ENCODE data around the gene NFKBIA.
"Not testable (repeated sequence)": the region's sequence is repeated elsewhere in the genome, so short reads cannot be mapped to it uniquely, and the experiment has no call there.

Gene NFKBIA

GRCh38 chr14:35407306-35407630, 2.7 kb upstream of the NFKBIA start:
- DNase-seq: no peak

GRCh38 chr14:35406506-35407305, 2.2 kb upstream of the NFKBIA start:
- DNase-seq: no peak

DNA sequence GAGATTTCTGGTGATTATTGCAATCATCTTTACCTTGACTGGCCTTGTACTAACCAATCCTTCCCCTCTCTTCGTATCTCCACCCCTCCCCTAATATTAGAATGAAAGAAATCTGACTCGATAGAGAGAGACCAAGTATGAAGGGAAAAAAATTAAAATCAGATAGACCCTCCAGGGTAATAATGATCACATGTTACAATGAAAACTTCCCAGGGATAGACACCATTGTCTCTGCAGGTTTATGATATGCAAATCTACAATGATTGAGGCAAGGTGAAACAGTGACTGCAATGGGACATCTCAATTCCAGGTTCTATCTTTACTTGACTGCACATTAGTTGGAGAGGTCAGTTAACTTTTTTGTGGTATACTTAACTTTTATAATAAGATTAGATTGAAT, 1.5 kb upstream of the NFKBIA start:
- no peak for DNase-seq

- DNase-seq: no peak
Observed at GRCh38 chr14:35405304-35405996, 901 bp upstream of the NFKBIA start.

GRCh38 chr14:35403603-35404448, 723 bp downstream of the NFKBIA start:
- peak; percentile 96 for DNase-seq

- DNase-seq: peak; percentile 58
Observed at GRCh38 chr14:35403114-35403602, 1.4 kb downstream of the NFKBIA start.

GRCh38 chr14:35402323-35403113, 2.0 kb downstream of the NFKBIA start:
- peak; percentile 41 for DNase-seq

GRCh38 chr14:35401422-35402265, 2.9 kb downstream of the NFKBIA start:
- DNase-seq: no peak

GRCh38 chr14:35400648-35401421, 3.7 kb downstream of the NFKBIA start:
- peak; percentile 48 for DNase-seq

DNA sequence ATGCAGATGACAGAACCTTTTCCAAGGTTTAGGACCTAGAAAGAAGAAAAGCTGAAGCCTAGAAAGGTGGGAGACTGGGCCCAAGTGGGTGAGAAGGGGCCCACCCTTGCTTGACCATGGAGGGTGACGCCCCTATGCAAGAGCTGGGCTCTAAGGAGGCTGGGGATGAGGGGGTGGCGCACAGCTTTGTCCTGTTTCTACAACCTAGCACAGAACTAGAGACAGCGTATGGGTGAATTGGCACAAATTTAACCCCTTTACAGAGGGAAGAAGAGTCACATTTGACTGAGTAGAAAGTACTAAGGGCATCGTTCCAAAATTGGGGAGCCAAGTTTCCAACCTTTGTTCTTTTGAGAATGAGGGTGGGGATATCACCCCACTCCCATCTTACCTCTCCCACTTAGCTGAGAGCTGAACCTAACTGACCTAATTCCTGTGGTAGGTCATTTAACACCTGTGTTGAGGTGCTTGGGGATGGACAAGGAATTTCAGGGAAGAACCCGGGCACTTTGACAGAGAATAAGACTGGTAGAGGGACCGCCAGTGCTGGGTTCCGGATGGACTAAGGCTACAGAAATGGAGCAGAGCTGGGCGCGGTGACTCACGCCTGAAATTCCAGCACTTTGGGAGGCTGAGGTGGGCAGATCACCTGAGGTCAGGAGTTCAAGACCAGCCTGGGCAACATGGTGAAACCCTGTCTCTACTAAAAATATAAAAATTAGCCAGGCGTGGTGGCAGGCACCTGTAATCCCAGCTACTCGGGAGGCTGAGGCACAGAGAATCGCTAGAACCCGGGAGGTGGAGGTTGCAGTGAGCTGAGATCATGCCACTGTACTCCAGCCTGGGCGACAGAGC, 5.2 kb downstream of the NFKBIA start:
- peak; percentile 40 for DNase-seq

DNA sequence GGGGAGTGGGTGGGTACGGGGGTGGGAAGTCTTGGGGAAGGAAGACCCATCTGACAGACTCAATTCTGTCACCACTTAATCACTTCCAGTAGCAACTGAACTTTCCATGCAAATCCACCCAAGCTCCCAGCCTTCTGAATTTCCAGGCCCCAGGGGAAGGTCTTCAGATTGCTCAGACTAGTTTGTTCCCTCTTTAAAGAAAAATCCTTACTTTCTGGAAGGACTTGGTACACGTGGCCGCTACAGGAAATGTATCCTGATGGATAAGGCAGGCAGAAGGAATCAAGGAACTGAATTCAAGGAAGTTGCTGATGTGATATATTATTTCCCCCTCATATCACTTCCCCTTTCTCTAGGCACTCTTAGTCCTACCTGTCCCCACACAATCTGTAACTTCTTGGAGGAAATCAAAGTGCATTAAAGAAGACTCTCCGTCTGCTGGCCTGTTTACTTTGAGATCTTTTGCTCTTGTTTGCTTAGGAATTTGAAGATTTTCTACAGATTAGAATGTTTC, 6.4 kb downstream of the NFKBIA start:
- DNase-seq: no peak

DNA sequence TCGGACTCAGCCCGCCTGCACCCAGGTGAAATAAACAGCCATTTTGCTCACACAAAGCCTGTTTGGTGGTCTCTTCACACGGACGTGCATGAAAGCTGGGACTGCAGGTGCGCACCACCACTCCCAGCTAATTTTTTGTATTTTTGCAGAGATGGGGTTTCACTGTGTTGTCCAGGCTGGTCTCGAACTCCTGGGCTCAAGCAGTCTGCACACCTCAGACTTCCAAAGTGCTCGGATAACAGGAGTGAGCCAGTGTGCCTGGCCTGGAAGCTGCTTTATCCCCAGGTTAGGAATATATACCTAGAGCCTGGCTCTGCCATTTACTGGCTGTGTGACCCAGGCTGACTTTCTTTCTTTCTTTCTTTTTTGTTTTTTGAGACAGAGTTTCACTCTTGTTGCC, 7.9 kb downstream of the NFKBIA start:
- not testable (repeated sequence) for DNase-seq

DNA sequence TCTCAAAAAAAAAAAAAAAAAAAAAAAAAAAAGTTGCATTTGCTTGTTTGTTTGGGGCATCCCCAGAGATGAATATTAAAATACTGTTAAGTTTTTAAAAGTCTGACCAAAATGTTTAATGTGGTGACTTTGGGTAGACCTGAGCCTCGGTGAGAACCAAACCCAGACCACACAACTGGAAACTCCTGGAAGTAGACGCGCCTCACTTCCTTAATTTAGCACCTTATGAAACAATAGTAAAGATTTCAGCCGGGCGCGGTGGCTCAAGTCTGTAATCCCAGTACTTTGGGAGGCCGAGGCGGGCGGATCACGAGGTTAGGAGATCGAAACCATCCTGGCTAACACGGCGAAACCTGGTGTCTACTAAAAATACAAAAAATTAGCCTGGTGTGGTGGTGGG, 9.3 kb downstream of the NFKBIA start:
- DNase-seq: no peak

- DNase-seq: no peak
Observed at GRCh38 chr14:35394326-35395013, 10.1 kb downstream of the NFKBIA start.

GRCh38 chr14:35393826-35394225, 10.7 kb downstream of the NFKBIA start:
- no peak for DNase-seq

- no peak for DNase-seq
Observed at GRCh38 chr14:35392103-35392502, 12.4 kb downstream of the NFKBIA start.

GRCh38 chr14:35391388-35391710, 13.2 kb downstream of the NFKBIA start:
- no peak for DNase-seq

DNA sequence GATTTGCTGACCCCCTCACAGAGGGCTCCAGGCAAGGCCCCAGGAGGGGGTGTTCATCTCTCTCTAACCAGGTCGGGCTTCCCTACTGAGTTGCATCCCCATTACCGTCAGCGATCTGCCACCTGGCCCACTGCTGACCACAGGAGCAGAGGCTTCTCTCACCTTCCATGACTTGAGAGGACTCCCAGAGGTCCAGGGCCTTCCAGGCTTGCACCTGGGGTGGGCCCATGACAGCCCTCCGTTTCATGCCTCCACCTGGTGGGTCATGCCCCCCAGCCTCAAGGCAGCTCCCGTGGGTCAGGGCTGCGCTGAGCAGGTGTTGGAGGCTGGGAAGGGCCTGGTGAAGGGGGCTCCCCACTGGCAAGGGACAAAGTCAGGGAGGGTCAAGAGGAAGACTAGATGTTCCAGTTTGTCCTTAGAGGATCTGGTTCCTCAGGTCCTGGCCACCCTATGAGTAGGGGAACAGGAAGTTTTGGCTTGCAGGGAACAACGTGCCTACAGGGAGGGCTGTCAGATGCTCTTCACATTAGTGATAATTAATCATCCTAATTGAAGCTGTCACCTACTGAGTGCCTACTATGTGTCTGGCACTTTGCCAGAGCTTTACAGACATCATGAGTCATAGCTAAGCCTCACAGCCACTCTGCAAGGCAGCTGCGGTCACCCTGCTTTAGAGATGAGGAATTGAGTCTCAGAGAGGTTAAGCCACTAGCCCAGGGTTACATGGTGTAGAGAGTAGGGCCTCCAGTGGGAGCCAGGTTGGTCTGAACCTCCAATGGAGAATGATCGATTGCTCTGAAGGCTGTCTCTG, 13.8 kb downstream of the NFKBIA start:
- no peak for DNase-seq

Data from activated CD8-positive, alpha-beta memory T cell treated with anti-CD3 and anti-CD28 coated beads, Interleukin-2, amount 50 U/mL, for 4 hours (primary cell).